Stomach (tissue), 9 donors: ENCODE data around the gene BBX. TPM values are rescaled to one million over a fixed set of nuclear protein-coding genes. Genes with fewer than 3 reads are reported as not detected.

Experiments used
- DNase-seq, 2 donors: peaks; one replicate each; pipeline versions ENCODE4 v3.0.0 to v3.0.0-alpha.2; 2013 to 2019
- H3K27ac ChIP-seq, 5 donors: fragments of 200-600 bp in 4 of 5; sonication (generic) in 4 of 5; one replicate each; pipeline ENCODE4 v1.5.1; 2013 to 2019; ENCODE audit warnings: mild to moderate bottlenecking in 1 of 5, moderate library complexity in 1 of 5
- H3K27me3 ChIP-seq, 3 donors: fragments of 200-600 bp; sonication (generic); one replicate each; pipeline ENCODE4 v1.5.1; 2017 to 2019; ENCODE audit warnings: mixed run types in 1 of 3
- H3K36me3 ChIP-seq, 4 donors: fragments of 200-600 bp; sonication (generic); 1 replicate in 3 of 4; 2 replicates in 1 of 4; pipeline ENCODE4 v1.5.1; 2016 to 2019
- H3K4me1 ChIP-seq, 4 donors: fragments of 200-600 bp; sonication (generic); one replicate each; pipeline ENCODE4 v1.5.1; 2016 to 2019
- H3K4me3 ChIP-seq, 4 donors: fragments of 200-600 bp; sonication (generic) in 3 of 4; one replicate each; pipeline ENCODE4 v1.5.1; 2016 to 2019; ENCODE audit warnings: mild to moderate bottlenecking in 1 of 4
- H3K9me3 ChIP-seq, 4 donors: fragments of 200-600 bp; sonication (generic); one replicate each; pipeline ENCODE4 v1.5.1; 2016 to 2019
- CTCF ChIP-seq, 7 experiments: fragments of 450-650 bp in 4 of 7; fragments of 200-600 bp in 3 of 7; sonication (generic) in 3 of 7; IDR thresholded peaks; one replicate each; pipeline ENCODE4 v1.5.1; 2016 to 2019; ENCODE audit warnings: antibody characterized with exemption in 7 of 7, control low read depth in 2 of 7, mild to moderate bottlenecking in 1 of 7
- EP300 ChIP-seq: sonication (generic); formaldehyde crosslinking; IDR thresholded peaks from one replicate; pipeline ENCODE4 v1.6.1; 2017; ENCODE audit warnings: antibody characterized with exemption
- POLR2A ChIP-seq, 4 donors: fragments of 450-650 bp; IDR thresholded peaks; one replicate each; pipeline ENCODE4 v1.6.1; 2016; ENCODE audit warnings: antibody characterized with exemption in 4 of 4, control low read depth in 2 of 4, mild to moderate bottlenecking in 1 of 4, moderate library complexity in 1 of 4
- POLR2AphosphoS5 ChIP-seq, 3 donors: sonication (generic); formaldehyde crosslinking; IDR thresholded peaks; one replicate each; pipeline ENCODE4 v1.6.1; 2016; ENCODE audit warnings: antibody characterized with exemption in 3 of 3
- WGBS, 5 donors: extraction: QIAGEN DNeasy Blood & Tissue Kit in 3 of 5; methylation state at CpG; one replicate each; pipeline versions ENCODE4 v1.1.5 to v1.1.7; 2013 to 2018; 5-methylcytosine and 5-hydroxymethylcytosine counted together
- intact Hi-C: fragments of 100-400 bp; cut with DNase I; formaldehyde crosslinking; loops from one replicate; pipeline ENCODE4 v1.15.1; 2023; ENCODE audit warnings: low total_unique reads
- polyA plus RNA-seq, 3 donors: library from polyadenylated mRNA; stranded (reverse); fragments of 200-250 nt; gene quantifications; one replicate each; pipeline ENCODE4 v1.2.3, GENCODE V29; 2013
- total RNA-seq, 5 donors: library from RNA; depleted of rRNA; stranded (reverse); fragments of >200 nt; gene quantifications; one replicate each; pipeline versions ENCODE4 v1.1.0 to v1.2.3, GENCODE V29; 2014 to 2016
- donor health status: healthy with polysubstance abuse.
- donor health status: Bipolar disorder and iron deficiency.
- donor health status: healthy.

The BBX gene
- total and polyA plus RNA-seq, 8 donors: 4.6 to 81.1 (median 45.2) TPM

GRCh38 chr3:107668416-107668815 lies 145.7 kb downstream of the BBX start:
- H3K4me3 ChIP-seq: no peak overlapping the region
- no peak overlapping the region for H3K27ac ChIP-seq
- no peak for DNase-seq
- 78 to 85% (median 82%) methylated on average over 5 of the region's 5 CpGs for WGBS, 5 donors
- H3K36me3 ChIP-seq: no peaks in the 10 kb centered on the region
- peaks cover 0 to 14% (median 6%) of the 10 kb centered on the region in 4 donors for H3K4me1 ChIP-seq
- intact Hi-C loops: no loop called here
- TF ChIP-seq POLR2A (IDR thresholded peaks at IDR 0.05) (no peak), CTCF (IDR thresholded peaks at IDR 0.05) (no peak), POLR2AphosphoS5 (IDR thresholded peaks at IDR 0.05) (no peak), EP300 (no peak)
- H3K9me3 ChIP-seq: no peaks in the 10 kb centered on the region
- no peaks in the 10 kb centered on the region for H3K27me3 ChIP-seq

- H3K27me3 ChIP-seq: no peaks in the 10 kb centered on the region
- intact Hi-C loops: no loop called here
- 79 to 89% (median 83%) methylated on average over 3 of the region's 3 CpGs for WGBS, 5 donors
- no peak overlapping the region for H3K4me3 ChIP-seq
- peaks cover 0 to 13% (median 6%) of the 10 kb centered on the region in 4 donors for H3K4me1 ChIP-seq
- no peak overlapping the region for H3K27ac ChIP-seq
- H3K9me3 ChIP-seq: no peaks in the 10 kb centered on the region
- DNase-seq: no peak
- no peak for TF ChIP-seq EP300
- no peak for TF ChIP-seq CTCF (IDR thresholded peaks at IDR 0.05)
- no peak for TF ChIP-seq POLR2A (IDR thresholded peaks at IDR 0.05)
- no peak for TF ChIP-seq POLR2AphosphoS5 (IDR thresholded peaks at IDR 0.05)
- H3K36me3 ChIP-seq: no peaks in the 10 kb centered on the region
Measured at GRCh38 chr3:107668963-107669362, 146.2 kb downstream of the BBX start.

- intact Hi-C loops: no loop called here
- DNase-seq: no peak
- Histone ChIP-seq H3K4me1 (peaks cover 0 to 15% (median 7%) of the 10 kb centered on the region in 4 donors), H3K36me3 (no peaks in the 10 kb centered on the region), H3K27me3 (no peaks in the 10 kb centered on the region), H3K27ac (no peak overlapping the region), H3K9me3 (no peaks in the 10 kb centered on the region), H3K4me3 (no peak overlapping the region)
- TF ChIP-seq POLR2A (IDR thresholded peaks at IDR 0.05): no peak
- TF ChIP-seq CTCF (IDR thresholded peaks at IDR 0.05): no peak
- no peak for TF ChIP-seq EP300
- TF ChIP-seq POLR2AphosphoS5 (IDR thresholded peaks at IDR 0.05): no peak
- WGBS, 5 donors: 65 to 84% (median 72%) methylated on average over 1 of the region's 1 CpG
Measured at GRCh38 chr3:107669669-107670068, 146.9 kb downstream of the BBX start.

- intact Hi-C loops: no loop called here
- TF ChIP-seq POLR2AphosphoS5 (IDR thresholded peaks at IDR 0.05) (no peak), EP300 (no peak), CTCF (IDR thresholded peaks at IDR 0.05) (no peak), POLR2A (IDR thresholded peaks at IDR 0.05) (no peak)
Measured at GRCh38 chr3:107670986-107671385, 148.2 kb downstream of the BBX start.

More at GRCh38 chr3:107670986-107671385, 148.2 kb downstream of the BBX start:
- H3K27me3 ChIP-seq: no peaks in the 10 kb centered on the region
- peaks cover 0 to 27% (median 10%) of the 10 kb centered on the region in 4 donors for H3K4me1 ChIP-seq
- WGBS, 5 donors: 77 to 92% (median 86%) methylated on average over 3 of the region's 3 CpGs
- DNase-seq: no peak
- no peaks in the 10 kb centered on the region for H3K9me3 ChIP-seq
- H3K4me3 ChIP-seq: no peak overlapping the region
- no peak overlapping the region for H3K27ac ChIP-seq
- H3K36me3 ChIP-seq: no peaks in the 10 kb centered on the region
